MM.1S (cell line): Measurements from ENCODE around the gene TKTL2.

ENCODE experiments used
- DNase-seq: peaks from one replicate; pipeline ENCODE4 v3.0.0-alpha.2; 2015
- H2AFZ ChIP-seq: fragments of 300-600 bp; sonication (generic); 2 replicates; pipeline ENCODE4 v1.6.0; 2016; ENCODE audit warnings: antibody characterized with exemption, low read length
- H3F3A ChIP-seq: fragments of 300-600 bp; sonication (generic); 2 replicates; pipeline ENCODE4 v1.6.1; 2016; ENCODE audit warnings: mild to moderate bottlenecking, antibody characterized with exemption, low read length, moderate library complexity, mixed read lengths; ENCODE audit not compliant: insufficient read depth
- H3K27ac ChIP-seq: fragments of 300-600 bp; sonication (generic); 2 replicates; pipeline ENCODE4 v1.5.1; 2016; ENCODE audit warnings: mild to moderate bottlenecking, low read length
- H3K27me3 ChIP-seq: fragments of 300-600 bp; sonication (generic); replicated peaks from 2 replicates; pipeline ENCODE4 v1.6.0; 2016; ENCODE audit warnings: low read length; ENCODE audit not compliant: insufficient read depth
- H3K36me3 ChIP-seq: fragments of 300-600 bp; sonication (generic); replicated peaks from 2 replicates; pipeline ENCODE4 v1.6.1; 2016; ENCODE audit warnings: mild to moderate bottlenecking, low read length, mixed read lengths; ENCODE audit not compliant: insufficient read depth
- H3K4me1 ChIP-seq: fragments of 300-600 bp; sonication (generic); 2 replicates; pipeline ENCODE4 v1.6.1; 2016; ENCODE audit warnings: low read length, mixed read lengths
- H3K4me2 ChIP-seq: fragments of 300-600 bp; sonication (generic); 2 replicates; pipeline ENCODE4 v1.6.0; 2016; ENCODE audit warnings: low read depth, low read length
- H3K4me3 ChIP-seq: fragments of 300-600 bp; sonication (generic); 2 replicates; pipeline ENCODE4 v1.5.1; 2016; ENCODE audit warnings: low read length, mixed read lengths
- H3K79me2 ChIP-seq: fragments of 300-600 bp; sonication (generic); 2 replicates; pipeline ENCODE4 v1.6.1; 2016; ENCODE audit warnings: mixed run types, low read length, mixed read lengths
- H3K9ac ChIP-seq: fragments of 300-600 bp; sonication (generic); 2 replicates; pipeline ENCODE4 v1.6.1; 2016; ENCODE audit warnings: low read length, mixed read lengths
- H3K9me2 ChIP-seq: fragments of 300-600 bp; sonication (generic); replicated peaks from 2 replicates; pipeline ENCODE4 v1.6.1; 2016; ENCODE audit warnings: mild to moderate bottlenecking, low read length, mixed read lengths; ENCODE audit not compliant: insufficient read depth
- H3K9me3 ChIP-seq: fragments of 300-600 bp; sonication (generic); replicated peaks from 2 replicates; pipeline ENCODE4 v1.6.1; 2016; ENCODE audit warnings: mild to moderate bottlenecking, low read length, mixed read lengths; ENCODE audit not compliant: insufficient read depth
- H4K20me1 ChIP-seq: fragments of 300-600 bp; sonication (generic); 2 replicates; pipeline ENCODE4 v1.6.1; 2016; ENCODE audit warnings: mild to moderate bottlenecking, low read length, moderate library complexity, mixed read lengths; ENCODE audit not compliant: insufficient read depth
- EZH2 ChIP-seq: fragments of 300-600 bp; sonication (generic); optimal IDR thresholded peaks from 2 replicates; pipeline ENCODE3; 2017; ENCODE audit warnings: low read depth, mild to moderate bottlenecking, antibody characterized with exemption, low read length, mixed read lengths
- EZH2phosphoT487 ChIP-seq: fragments of 300-600 bp; sonication (generic); IDR thresholded peaks from 2 replicates; pipeline ENCODE4 v1.6.1; 2018; ENCODE audit warnings: antibody characterized with exemption, low read length
- TF ChIP-seq, protein P1 (sequence below): fragments of 300-600 bp; sonication (generic); IDR thresholded peaks from 2 replicates; pipeline ENCODE4 v1.5.1; 2016; ENCODE audit warnings: antibody characterized with exemption, low read length, mixed read lengths

TKTL2 gene

DNA sequence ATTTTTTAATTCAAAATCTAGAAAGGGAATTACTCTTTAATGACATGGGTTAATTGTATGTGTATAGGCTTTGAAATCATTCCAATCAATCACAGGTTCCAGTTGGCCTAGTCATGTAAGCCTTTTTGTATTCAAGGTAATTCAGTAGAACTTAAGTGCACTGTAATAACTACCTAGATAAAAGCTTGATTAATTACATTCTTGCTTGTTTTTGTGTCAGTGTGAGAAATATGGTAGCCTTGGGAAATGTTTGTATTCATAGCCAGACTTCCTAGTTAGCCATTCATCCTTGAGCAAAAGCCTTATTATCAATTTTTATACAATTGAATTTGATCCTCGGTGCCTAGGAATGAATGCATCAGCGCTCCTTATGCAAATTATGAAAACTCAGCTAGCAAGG, 33.5 kb downstream of the TKTL2 start:
- Histone ChIP-seq H3K4me2 (no peak overlapping the region), H3K27ac (no peak overlapping the region), H3K4me3 (no peak overlapping the region), H3K27me3 (no peaks in the 10 kb centered on the region), H3K9ac (no peak overlapping the region), H3K36me3 (no peaks in the 10 kb centered on the region), H3F3A (no peaks in the 10 kb centered on the region), H3K9me2 (no peaks in the 10 kb centered on the region), H3K79me2 (no peaks in the 10 kb centered on the region), H3K9me3 (no peaks in the 10 kb centered on the region), H3K4me1 (no peaks in the 10 kb centered on the region), H2AFZ (no peak overlapping the region), H4K20me1 (no peaks in the 10 kb centered on the region)
- TF ChIP-seq, protein P1, sequence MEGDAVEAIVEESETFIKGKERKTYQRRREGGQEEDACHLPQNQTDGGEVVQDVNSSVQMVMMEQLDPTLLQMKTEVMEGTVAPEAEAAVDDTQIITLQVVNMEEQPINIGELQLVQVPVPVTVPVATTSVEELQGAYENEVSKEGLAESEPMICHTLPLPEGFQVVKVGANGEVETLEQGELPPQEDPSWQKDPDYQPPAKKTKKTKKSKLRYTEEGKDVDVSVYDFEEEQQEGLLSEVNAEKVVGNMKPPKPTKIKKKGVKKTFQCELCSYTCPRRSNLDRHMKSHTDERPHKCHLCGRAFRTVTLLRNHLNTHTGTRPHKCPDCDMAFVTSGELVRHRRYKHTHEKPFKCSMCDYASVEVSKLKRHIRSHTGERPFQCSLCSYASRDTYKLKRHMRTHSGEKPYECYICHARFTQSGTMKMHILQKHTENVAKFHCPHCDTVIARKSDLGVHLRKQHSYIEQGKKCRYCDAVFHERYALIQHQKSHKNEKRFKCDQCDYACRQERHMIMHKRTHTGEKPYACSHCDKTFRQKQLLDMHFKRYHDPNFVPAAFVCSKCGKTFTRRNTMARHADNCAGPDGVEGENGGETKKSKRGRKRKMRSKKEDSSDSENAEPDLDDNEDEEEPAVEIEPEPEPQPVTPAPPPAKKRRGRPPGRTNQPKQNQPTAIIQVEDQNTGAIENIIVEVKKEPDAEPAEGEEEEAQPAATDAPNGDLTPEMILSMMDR: no peak
- TF ChIP-seq EZH2 (no peak), EZH2phosphoT487 (no peak)
- no peak for DNase-seq
